Activated naive CD8-positive, alpha-beta T cell treated with anti-CD3 and anti-CD28 coated beads, Interleukin-2, amount 50 U/mL, for 24 hours (primary cell): ENCODE measurements around the gene GLIS1.

Source experiments
- ATAC-seq: fragments of 150-1000 bp; cut with Tn5 transposase; one replicate; pipeline ENCODE4 v1.10.0; 2021
- DNase-seq: peaks from one replicate; pipeline ENCODE4 v3.0.0; 2021
- H3K27ac Mint-ChIP-seq: one replicate; pipeline ENCODE4 v1.8.0; 2021; ENCODE audit warnings: mild to moderate bottlenecking, mixed read lengths
- H3K27me3 Mint-ChIP-seq: one replicate; pipeline ENCODE4 v1.8.0; 2021; ENCODE audit warnings: mixed read lengths
- H3K36me3 Mint-ChIP-seq: one replicate; pipeline ENCODE4 v1.8.0; 2021; ENCODE audit warnings: low read depth, mixed read lengths
- H3K4me1 Mint-ChIP-seq: one replicate; pipeline ENCODE4 v1.8.0; 2021; ENCODE audit warnings: mixed read lengths
- H3K4me3 Mint-ChIP-seq: one replicate; pipeline ENCODE4 v1.8.0; 2021; ENCODE audit warnings: mild to moderate bottlenecking, moderate library complexity, mixed read lengths
- H3K9me3 Mint-ChIP-seq: one replicate; pipeline ENCODE4 v1.8.0; 2021; ENCODE audit warnings: mixed read lengths

Gene GLIS1

GRCh38 chr1:53617851-53618499 is 121.0 kb downstream of the GLIS1 start:
- no peak overlapping the region for H3K4me3 Mint-ChIP-seq
- no peak for DNase-seq
- H3K9me3 Mint-ChIP-seq: no peaks in the 10 kb centered on the region
- peaks cover 2% of the 10 kb centered on the region for H3K27me3 Mint-ChIP-seq
- ATAC-seq: no peak
- H3K27ac Mint-ChIP-seq: no peak overlapping the region
- no peaks in the 10 kb centered on the region for H3K4me1 Mint-ChIP-seq
- H3K36me3 Mint-ChIP-seq: no peaks in the 10 kb centered on the region

- no peak for ATAC-seq
- Mint-ChIP-seq H3K4me3 (no peak overlapping the region), H3K27ac (no peak overlapping the region)
These were observed 121.6 kb downstream of the GLIS1 start for GRCh38 chr1:53617382-53617781.

GRCh38 chr1:53616927-53617326 is 122.0 kb downstream of the GLIS1 start:
- Mint-ChIP-seq H3K9me3 (peaks cover 4% of the 10 kb centered on the region), H3K27me3 (peaks cover 4% of the 10 kb centered on the region), H3K4me3 (no peak overlapping the region), H3K36me3 (peaks cover 2% of the 10 kb centered on the region), H3K27ac (no peak overlapping the region), H3K4me1 (no peaks in the 10 kb centered on the region)
- ATAC-seq (no peak), DNase-seq (no peak)

More at GRCh38 chr1:53617382-53617781, 121.6 kb downstream of the GLIS1 start:
- Mint-ChIP-seq H3K9me3 (peaks cover 3% of the 10 kb centered on the region), H3K4me1 (no peaks in the 10 kb centered on the region), H3K27me3 (peaks cover 4% of the 10 kb centered on the region), H3K36me3 (peaks cover 2% of the 10 kb centered on the region)
- no peak for DNase-seq

GRCh38 chr1:53616511-53616910 is 122.5 kb downstream of the GLIS1 start:
- ATAC-seq (no peak), DNase-seq (no peak)
- no peak overlapping the region for H3K27ac Mint-ChIP-seq
- H3K4me3 Mint-ChIP-seq: no peak overlapping the region
- peaks cover 4% of the 10 kb centered on the region for H3K27me3 Mint-ChIP-seq
- peaks cover 8% of the 10 kb centered on the region for H3K9me3 Mint-ChIP-seq
- H3K36me3 Mint-ChIP-seq: peaks cover 2% of the 10 kb centered on the region
- no peaks in the 10 kb centered on the region for H3K4me1 Mint-ChIP-seq

- peaks cover 2% of the 10 kb centered on the region for H3K36me3 Mint-ChIP-seq
These were observed 123.9 kb downstream of the GLIS1 start for GRCh38 chr1:53615101-53615500.

GRCh38 chr1:53614231-53615021 is 124.5 kb downstream of the GLIS1 start:
- Mint-ChIP-seq H3K4me3 (no peak overlapping the region), H3K36me3 (peaks cover 2% of the 10 kb centered on the region), H3K27ac (no peak overlapping the region), H3K9me3 (peaks cover 26% of the 10 kb centered on the region), H3K4me1 (no peaks in the 10 kb centered on the region), H3K27me3 (peaks cover 4% of the 10 kb centered on the region)
- DNase-seq (no peak), ATAC-seq (no peak)

More at GRCh38 chr1:53615101-53615500, 123.9 kb downstream of the GLIS1 start:
- no peak for ATAC-seq
- Mint-ChIP-seq H3K27me3 (peaks cover 4% of the 10 kb centered on the region), H3K4me1 (no peaks in the 10 kb centered on the region), H3K4me3 (no peak overlapping the region), H3K9me3 (peaks cover 22% of the 10 kb centered on the region), H3K27ac (no peak overlapping the region)
- no peak for DNase-seq

GRCh38 chr1:53608676-53609075 is 130.3 kb downstream of the GLIS1 start:
- Mint-ChIP-seq H3K4me3 (no peak overlapping the region), H3K27ac (no peak overlapping the region), H3K27me3 (peaks cover 2% of the 10 kb centered on the region), H3K36me3 (peaks cover 2% of the 10 kb centered on the region), H3K9me3 (peaks cover 27% of the 10 kb centered on the region), H3K4me1 (no peaks in the 10 kb centered on the region)
- DNase-seq (no peak), ATAC-seq (no peak)

- Mint-ChIP-seq H3K27me3 (peaks cover 2% of the 10 kb centered on the region), H3K9me3 (peaks cover 27% of the 10 kb centered on the region), H3K36me3 (peaks cover 2% of the 10 kb centered on the region), H3K4me3 (no peak overlapping the region), H3K4me1 (no peaks in the 10 kb centered on the region), H3K27ac (no peak overlapping the region)
- no peak for DNase-seq
- ATAC-seq: no peak
These were observed 130.9 kb downstream of the GLIS1 start for GRCh38 chr1:53608071-53608470.

GRCh38 chr1:53606651-53607051 is 132.3 kb downstream of the GLIS1 start:
- H3K4me3 Mint-ChIP-seq: no peak overlapping the region
- ATAC-seq: no peak
- no peak for DNase-seq
- H3K36me3 Mint-ChIP-seq: no peaks in the 10 kb centered on the region
- no peaks in the 10 kb centered on the region for H3K4me1 Mint-ChIP-seq
- no peak overlapping the region for H3K27ac Mint-ChIP-seq
- peaks cover 21% of the 10 kb centered on the region for H3K9me3 Mint-ChIP-seq
- no peaks in the 10 kb centered on the region for H3K27me3 Mint-ChIP-seq

- Mint-ChIP-seq H3K4me3 (no peak overlapping the region), H3K4me1 (no peaks in the 10 kb centered on the region), H3K27ac (no peak overlapping the region), H3K36me3 (no peaks in the 10 kb centered on the region), H3K9me3 (peaks cover 16% of the 10 kb centered on the region), H3K27me3 (no peaks in the 10 kb centered on the region)
- ATAC-seq (no peak), DNase-seq (no peak)
These were observed 132.8 kb downstream of the GLIS1 start for GRCh38 chr1:53606197-53606596.

- ATAC-seq (no peak), DNase-seq (no peak)
- no peaks in the 10 kb centered on the region for H3K27me3 Mint-ChIP-seq
- H3K27ac Mint-ChIP-seq: no peak overlapping the region
- H3K9me3 Mint-ChIP-seq: peaks cover 6% of the 10 kb centered on the region
- H3K36me3 Mint-ChIP-seq: no peaks in the 10 kb centered on the region
- H3K4me3 Mint-ChIP-seq: no peak overlapping the region
- H3K4me1 Mint-ChIP-seq: no peaks in the 10 kb centered on the region
These were observed 133.8 kb downstream of the GLIS1 start for GRCh38 chr1:53605181-53605580.

GRCh38 chr1:53604291-53604919 is 134.6 kb downstream of the GLIS1 start:
- H3K4me1 Mint-ChIP-seq: no peaks in the 10 kb centered on the region
- no peak overlapping the region for H3K27ac Mint-ChIP-seq
- H3K27me3 Mint-ChIP-seq: no peaks in the 10 kb centered on the region
- H3K4me3 Mint-ChIP-seq: no peak overlapping the region
- DNase-seq (no peak), ATAC-seq (no peak)
- peaks cover under 1% of the 10 kb centered on the region for H3K9me3 Mint-ChIP-seq
- H3K36me3 Mint-ChIP-seq: no peaks in the 10 kb centered on the region

GRCh38 chr1:53603431-53603830 is 135.5 kb downstream of the GLIS1 start:
- Mint-ChIP-seq H3K27me3 (no peaks in the 10 kb centered on the region), H3K27ac (no peak overlapping the region), H3K4me3 (no peak overlapping the region), H3K36me3 (no peaks in the 10 kb centered on the region), H3K9me3 (no peaks in the 10 kb centered on the region), H3K4me1 (no peaks in the 10 kb centered on the region)
- ATAC-seq: no peak
- no peak for DNase-seq

- DNase-seq: no peak
- Mint-ChIP-seq H3K27me3 (no peaks in the 10 kb centered on the region), H3K36me3 (no peaks in the 10 kb centered on the region)
These were observed 136.8 kb downstream of the GLIS1 start for GRCh38 chr1:53601867-53602775.

More at GRCh38 chr1:53601867-53602775, 136.8 kb downstream of the GLIS1 start:
- Mint-ChIP-seq H3K4me1 (no peaks in the 10 kb centered on the region), H3K4me3 (no peak overlapping the region), H3K9me3 (no peaks in the 10 kb centered on the region), H3K27ac (no peak overlapping the region)
- no peak for ATAC-seq
